Keratinocyte (primary cell): ENCODE results near the gene ABCA10. TPM values are rescaled to one million over a fixed set of nuclear protein-coding genes. Genes with fewer than 3 reads are reported as not detected.

Source experiments
- DNase-seq: peaks from one replicate; pipeline ENCODE4 v3.0.0-alpha.2; 2011; ENCODE audit warnings: low read depth, missing footprints, low spot score
- FAIRE-seq: peaks from 2 replicates; lab custom pipeline; 2011; peaks lifted over from hg19 to GRCh38; lab: Jason Lieb, UNC
- H2AFZ ChIP-seq: 2 replicates; pipeline ENCODE4 v1.6.0; 2012; ENCODE audit warnings: low read length, control low read depth, inconsistent platforms; ENCODE audit not compliant: control insufficient read depth
- H3K27ac ChIP-seq: 2 replicates; pipeline ENCODE4 v1.5.1; 2011; ENCODE audit warnings: low read length; ENCODE audit not compliant: control insufficient read depth, insufficient read depth
- H3K27me3 ChIP-seq: 3 replicates; pipeline ENCODE4 v1.6.0; 2011; ENCODE audit warnings: low read length; ENCODE audit not compliant: control insufficient read depth, insufficient read depth; ENCODE audit errors: extremely low read depth
- H3K36me3 ChIP-seq, 2 experiments: 2 replicates in 1 of 2; 3 replicates in 1 of 2; pipeline ENCODE4 v1.5.1; 2011; ENCODE audit warnings: low read length in 2 of 2, mild to moderate bottlenecking in 1 of 2; ENCODE audit not compliant: control insufficient read depth in 2 of 2, insufficient read depth in 2 of 2; ENCODE audit errors: extremely low read depth in 1 of 2
- H3K4me1 ChIP-seq: 3 replicates; pipeline ENCODE4 v1.5.1; 2011; ENCODE audit warnings: low read length; ENCODE audit not compliant: control insufficient read depth, insufficient read depth; ENCODE audit errors: extremely low read depth
- H3K4me2 ChIP-seq: 3 replicates; pipeline ENCODE4 v1.6.0; 2011; ENCODE audit warnings: low read depth, low read length; ENCODE audit not compliant: control insufficient read depth, insufficient read depth; ENCODE audit errors: extremely low read depth
- H3K4me3 ChIP-seq, 3 experiments: fragments of 200-600 bp in 1 of 3; sonication (generic) in 1 of 3; 2 replicates in 2 of 3; 3 replicates in 1 of 3; pipeline ENCODE4 v1.5.1; 2011 to 2016; ENCODE audit warnings: low read length in 3 of 3, mild to moderate bottlenecking in 3 of 3, control low read depth in 2 of 3, inconsistent platforms in 1 of 3, low read depth in 1 of 3, mixed read lengths in 1 of 3, mixed run types in 1 of 3, moderate library complexity in 1 of 3; ENCODE audit not compliant: control insufficient read depth in 2 of 3, insufficient read depth in 2 of 3; ENCODE audit errors: extremely low read depth in 1 of 3
- H3K79me2 ChIP-seq: 2 replicates; pipeline ENCODE4 v1.6.0; 2012; ENCODE audit warnings: low read length; ENCODE audit not compliant: control insufficient read depth, insufficient read depth
- H3K9ac ChIP-seq: 3 replicates; pipeline ENCODE4 v1.6.0; 2011; ENCODE audit warnings: low read length; ENCODE audit not compliant: control insufficient read depth, insufficient read depth; ENCODE audit errors: extremely low read depth
- H3K9me1 ChIP-seq: 3 replicates; pipeline ENCODE4 v1.6.0; 2011; ENCODE audit warnings: low read length; ENCODE audit not compliant: control insufficient read depth, insufficient read depth; ENCODE audit errors: extremely low read depth
- H3K9me3 ChIP-seq: 2 replicates; pipeline ENCODE4 v1.5.1; 2012; ENCODE audit warnings: low read depth, low read length; ENCODE audit not compliant: control insufficient read depth
- H4K20me1 ChIP-seq: 3 replicates; pipeline ENCODE4 v1.6.0; 2011; ENCODE audit warnings: low read length; ENCODE audit not compliant: control insufficient read depth, insufficient read depth; ENCODE audit errors: extremely low read depth
- EZH2 ChIP-seq: IDR thresholded peaks from one replicate; pipeline ENCODE4 v1.6.1; 2012; ENCODE audit warnings: inconsistent platforms, mild to moderate bottlenecking, low read length, moderate library complexity
- dilution Hi-C: fragments of 300-500 bp; cut with MboI; formaldehyde crosslinking; loops from one replicate; pipeline ENCODE4 v1.7.0; 2020; ENCODE audit warnings: low sequenced_read_pairs; ENCODE audit not compliant: extremely low pct_ligation_motif_present
- polyA plus RNA-seq, 5 experiments: library from polyadenylated mRNA; depleted of rRNA in 3 of 5; stranded (reverse) in 3 of 5; stranded (forward) in 1 of 5; unstranded in 1 of 5; fragments of >200 nt; gene quantifications; 1 replicate in 1 of 5; 2 replicates in 3 of 5; 3 replicates in 1 of 5; pipeline versions ENCODE4 v1.2.1 to v1.2.3, GENCODE V29; 2011 to 2012; ENCODE audit warnings: missing spikeins in 2 of 5, low read depth in 1 of 5, low replicate concordance in 1 of 5
- TF ChIP-seq, protein P1 (sequence below), 3 experiments: IDR thresholded peaks in 1 of 3; conservative IDR thresholded peaks in 1 of 3; optimal IDR thresholded peaks in 1 of 3; 2 replicates in 2 of 3; 3 replicates in 1 of 3; pipeline versions ENCODE3 to v1.5.1; 2011; ENCODE audit warnings: low read length in 3 of 3, mild to moderate bottlenecking in 3 of 3, moderate library complexity in 2 of 3, control low read depth in 1 of 3, inconsistent platforms in 1 of 3; ENCODE audit not compliant: insufficient read depth in 2 of 3; ENCODE audit errors: extremely low read depth in 1 of 3

Gene ABCA10
- polyA plus RNA-seq, 1 donor (not counting 4 experiments of a cell fraction or from before 2014, with no cell fraction given): 0.46 TPM

DNA sequence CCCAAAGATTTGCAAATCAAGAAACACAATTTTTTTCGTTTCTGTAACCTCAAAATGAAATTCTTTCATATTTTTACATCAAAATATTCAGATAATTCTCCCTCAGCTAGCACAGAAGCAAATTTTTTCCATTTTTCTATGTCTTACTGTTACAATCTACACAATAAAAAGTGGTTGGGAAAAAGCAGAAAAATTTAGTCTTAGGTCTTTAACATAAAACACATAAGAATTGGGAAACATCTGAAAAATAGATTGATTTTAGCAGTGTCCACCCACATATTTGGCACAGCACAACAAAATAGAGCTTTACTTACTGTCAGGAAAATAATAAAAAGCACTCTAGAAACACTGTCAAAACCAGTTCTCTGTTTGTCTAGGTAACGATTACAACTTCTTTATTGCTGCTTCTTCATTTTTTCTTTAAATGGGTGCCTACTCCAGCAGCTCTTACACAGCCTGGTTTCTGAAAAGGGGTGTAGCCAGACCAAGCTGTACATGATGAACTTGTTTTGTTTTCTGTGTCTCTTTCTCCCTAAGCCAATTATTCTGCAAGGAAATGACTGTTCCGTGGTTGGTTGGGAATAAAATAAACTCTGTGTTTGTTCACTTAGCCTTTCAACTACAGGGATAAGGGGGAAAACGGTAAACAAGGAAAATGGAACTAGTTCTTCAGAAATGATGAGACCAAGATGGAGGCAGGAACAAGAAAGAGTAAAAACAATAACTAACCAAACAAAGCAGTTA lies 87.0 kb downstream of the ABCA10 start, which contains the start of gene ABCA6:
Gene ABCA6, minus strand, starts transcription at position 465 of the 744 bp plus-strand sequence. CDS start 1,192 bp downstream, outside the sequence.
- no peaks in the 10 kb centered on the region for H3K79me2 ChIP-seq
- H2AFZ ChIP-seq: peak within 1 kb of the TSS; percentile 5
- H3K4me3 ChIP-seq: no peak within 1 kb of the TSS
- H3K4me2 ChIP-seq: no peak within 1 kb of the TSS
- no peak for TF ChIP-seq EZH2
- TF ChIP-seq, protein P1, sequence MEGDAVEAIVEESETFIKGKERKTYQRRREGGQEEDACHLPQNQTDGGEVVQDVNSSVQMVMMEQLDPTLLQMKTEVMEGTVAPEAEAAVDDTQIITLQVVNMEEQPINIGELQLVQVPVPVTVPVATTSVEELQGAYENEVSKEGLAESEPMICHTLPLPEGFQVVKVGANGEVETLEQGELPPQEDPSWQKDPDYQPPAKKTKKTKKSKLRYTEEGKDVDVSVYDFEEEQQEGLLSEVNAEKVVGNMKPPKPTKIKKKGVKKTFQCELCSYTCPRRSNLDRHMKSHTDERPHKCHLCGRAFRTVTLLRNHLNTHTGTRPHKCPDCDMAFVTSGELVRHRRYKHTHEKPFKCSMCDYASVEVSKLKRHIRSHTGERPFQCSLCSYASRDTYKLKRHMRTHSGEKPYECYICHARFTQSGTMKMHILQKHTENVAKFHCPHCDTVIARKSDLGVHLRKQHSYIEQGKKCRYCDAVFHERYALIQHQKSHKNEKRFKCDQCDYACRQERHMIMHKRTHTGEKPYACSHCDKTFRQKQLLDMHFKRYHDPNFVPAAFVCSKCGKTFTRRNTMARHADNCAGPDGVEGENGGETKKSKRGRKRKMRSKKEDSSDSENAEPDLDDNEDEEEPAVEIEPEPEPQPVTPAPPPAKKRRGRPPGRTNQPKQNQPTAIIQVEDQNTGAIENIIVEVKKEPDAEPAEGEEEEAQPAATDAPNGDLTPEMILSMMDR (optimal IDR thresholded peaks at IDR 0.05 in 1 of 3, IDR thresholded peaks at IDR 0.05 in 1 of 3, conservative IDR thresholded peaks at IDR 0.05 in 1 of 3; ENCODE audit: extremely low read depth in 1 of 3, insufficient read depth in 2 of 3, low read length in 3 of 3): no peak
- H3K27me3 ChIP-seq: no peaks in the 10 kb centered on the region
- no peak for FAIRE-seq
- no peaks in the 10 kb centered on the region for H3K4me1 ChIP-seq
- no peak for DNase-seq
- H3K9me1 ChIP-seq: no peaks in the 10 kb centered on the region
- H4K20me1 ChIP-seq: no peaks in the 10 kb centered on the region
- no peaks in the 10 kb centered on the region for H3K36me3 ChIP-seq
- no peak within 1 kb of the TSS for H3K27ac ChIP-seq
- dilution Hi-C loops: no loop called here
- no peaks in the 10 kb centered on the region for H3K9me3 ChIP-seq
- H3K9ac ChIP-seq: no peak within 1 kb of the TSS

DNA sequence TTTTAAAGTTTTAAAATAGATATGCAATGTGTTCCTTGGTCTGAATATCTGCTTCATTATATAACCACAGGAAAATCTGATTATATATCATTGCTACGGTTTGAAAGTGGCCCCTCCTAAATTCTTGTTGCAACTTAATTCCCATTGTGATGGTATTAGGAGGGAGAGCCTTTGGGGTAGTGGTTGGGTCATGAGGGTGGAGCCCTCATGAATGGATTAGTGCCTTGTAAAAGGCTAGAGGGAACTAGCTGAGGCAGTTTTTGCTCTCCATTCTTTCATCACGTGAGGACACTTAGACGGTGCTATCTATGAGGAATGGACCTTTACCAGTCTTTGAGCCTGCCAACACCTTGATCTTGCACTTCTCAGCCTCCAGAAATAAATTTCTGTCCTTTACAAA lies 94.5 kb downstream of the ABCA10 start:
- FAIRE-seq: no peak
- Histone ChIP-seq H3K27me3 (no peaks in the 10 kb centered on the region), H3K27ac (no peak overlapping the region), H3K9ac (no peak overlapping the region), H3K36me3 (no peaks in the 10 kb centered on the region), H3K4me1 (no peaks in the 10 kb centered on the region), H3K9me3 (no peaks in the 10 kb centered on the region), H3K79me2 (no peaks in the 10 kb centered on the region), H3K9me1 (no peaks in the 10 kb centered on the region), H4K20me1 (no peaks in the 10 kb centered on the region), H2AFZ (no peak overlapping the region), H3K4me3 (no peak overlapping the region), H3K4me2 (no peak overlapping the region)
- no peak for DNase-seq
- TF ChIP-seq, protein P1 (optimal IDR thresholded peaks at IDR 0.05 in 1 of 3, IDR thresholded peaks at IDR 0.05 in 1 of 3, conservative IDR thresholded peaks at IDR 0.05 in 1 of 3; ENCODE audit: extremely low read depth in 1 of 3, insufficient read depth in 2 of 3, low read length in 3 of 3): no peak
- no peak for TF ChIP-seq EZH2
- dilution Hi-C loops: no loop called here
